Caco-2 (cell line): ENCODE data around the gene CXorf49. TPM values are rescaled to one million over a fixed set of nuclear protein-coding genes. Genes with fewer than 3 reads are reported as not detected.
A peak's percentile ranks its signal among the peaks of the same experiment; 100 is the strongest.
"Not testable (repeated sequence)": the region's sequence is repeated elsewhere in the genome, so short reads cannot be mapped to it uniquely, and the experiment has no call there.

ENCODE experiments used
- BruUV-seq: library from RNA; stranded (reverse); fragments of 400-500 nt; replicated peaks from 2 replicates; lab custom pipeline; 2021; lab: Mats Ljungman, UMichigan
- CTCF ChIA-PET: fragments of 300-600 bp; sonication (Branson Sonifier 250); formaldehyde crosslinking; loops from one replicate; lab custom pipeline; 2022; ENCODE audit warnings: antibody characterized with exemption; lab: Charles Lee
- POLR2A ChIA-PET: fragments of 300-600 bp; sonication (Branson Sonifier 250); formaldehyde crosslinking; loops from one replicate; lab custom pipeline; 2022; ENCODE audit warnings: antibody characterized with exemption; lab: Charles Lee
- DNase-seq, 2 experiments: peaks; one replicate each; pipeline versions ENCODE4 v3.0.0 to v3.0.0-alpha.2; 2020 to 2022
- H3K27me3 ChIP-seq: replicated peaks from 2 replicates; pipeline ENCODE4 v1.6.0; 2011; ENCODE audit warnings: low read length; ENCODE audit not compliant: control insufficient read depth, insufficient read depth
- H3K36me3 ChIP-seq: 2 replicates; pipeline ENCODE4 v1.5.1; 2011; ENCODE audit warnings: low read length; ENCODE audit not compliant: control insufficient read depth, insufficient read depth
- H3K4me1 ChIP-seq: fragments of 250-450 bp; sonication (Bioruptor Pico); 2 replicates; pipeline ENCODE4 v1.5.1; 2020; ENCODE audit warnings: mild to moderate bottlenecking
- H3K4me3 ChIP-seq: 2 replicates; pipeline ENCODE4 v1.5.1; 2011; ENCODE audit warnings: low read depth, mild to moderate bottlenecking, control low read depth, low read length
- H3K9me3 ChIP-seq: fragments of 250-450 bp; sonication (Bioruptor Pico); 2 replicates; pipeline ENCODE4 v1.5.1; 2020; ENCODE audit warnings: mild to moderate bottlenecking, moderate library complexity
- H3K27ac Mint-ChIP-seq: one replicate; pipeline ENCODE4 v1.8.0; 2022; ENCODE audit warnings: mixed read lengths; ENCODE audit not compliant: unreplicated experiment
- H3K27me3 Mint-ChIP-seq: one replicate; pipeline ENCODE4 v1.8.0; 2022; ENCODE audit warnings: mixed read lengths; ENCODE audit not compliant: insufficient read depth, unreplicated experiment
- H3K36me3 Mint-ChIP-seq: one replicate; pipeline ENCODE4 v1.8.0; 2022; ENCODE audit warnings: mild to moderate bottlenecking, mixed read lengths; ENCODE audit not compliant: insufficient read depth, unreplicated experiment
- H3K4me1 Mint-ChIP-seq: one replicate; pipeline ENCODE4 v1.8.0; 2022; ENCODE audit warnings: low read depth, mixed read lengths; ENCODE audit not compliant: unreplicated experiment
- H3K4me3 Mint-ChIP-seq: one replicate; pipeline ENCODE4 v1.8.0; 2022; ENCODE audit warnings: mild to moderate bottlenecking, moderate library complexity, mixed read lengths; ENCODE audit not compliant: unreplicated experiment
- H3K9me3 Mint-ChIP-seq: one replicate; pipeline ENCODE4 v1.8.0; 2022; ENCODE audit warnings: mixed read lengths; ENCODE audit not compliant: unreplicated experiment
- CTCF ChIP-seq, 2 experiments: fragments of 200-600 bp in 1 of 2; IDR thresholded peaks; 1 replicate in 1 of 2; 2 replicates in 1 of 2; pipeline versions ENCODE4 v1.5.1 to v1.8.0; 2011 to 2022; ENCODE audit warnings: antibody characterized with exemption in 1 of 2, control low read depth in 1 of 2, inconsistent platforms in 1 of 2, low read depth in 1 of 2, low read length in 1 of 2, mild to moderate bottlenecking in 1 of 2, moderate library complexity in 1 of 2; ENCODE audit not compliant: insufficient read depth in 1 of 2, severe bottlenecking in 1 of 2, unreplicated experiment in 1 of 2
- intact Hi-C: fragments of 100-400 bp; cut with micrococcal nuclease; formaldehyde crosslinking; loops from one replicate; pipeline ENCODE4 v1.10.0; 2022; ENCODE audit not compliant: unreplicated experiment
- total RNA-seq: library from RNA; stranded (reverse); gene quantifications from 2 replicates; pipeline ENCODE4 v1.2.3, GENCODE V29; 2022

The CXorf49 gene
- total RNA-seq, 1 experiment from 2014 or later: not detected

- H3K4me1 Mint-ChIP-seq, H3K36me3 Mint-ChIP-seq, BruUV-seq, POLR2A ChIA-PET, H3K27me3 ChIP-seq, H3K4me3 ChIP-seq, H3K9me3 Mint-ChIP-seq, H3K27me3 Mint-ChIP-seq, H3K4me3 Mint-ChIP-seq, H3K27ac Mint-ChIP-seq, intact Hi-C loops, H3K36me3 ChIP-seq, H3K4me1 ChIP-seq, H3K9me3 ChIP-seq: not testable (repeated sequence)
- CTCF ChIA-PET: interaction anchor here (0.6 kb wide), 1 partner anchor 190 kb away, joined by 3 read pairs; no protein-coding TSS in a partner anchor
- DNase-seq: peak in 1 of 2 experiments; percentile 25
- TF ChIP-seq CTCF (IDR thresholded peaks at IDR 0.05; ENCODE audit: insufficient read depth in 1 of 2, low read depth in 1 of 2, low read length in 1 of 2, severe bottlenecking in 1 of 2, unreplicated experiment in 1 of 2): peak in 1 of 2 experiments; percentile 31
Measured at GRCh38 chrX:71669947-71670346, 48.1 kb downstream of the CXorf49 start.

- Mint-ChIP-seq H3K4me1 (no peaks in the 10 kb centered on the region), H3K27ac (no peak overlapping the region), H3K9me3 (peaks cover 1% of the 10 kb centered on the region), H3K27me3 (no peaks in the 10 kb centered on the region), H3K4me3 (no peak overlapping the region), H3K36me3 (no peaks in the 10 kb centered on the region)
- no TSS peak for BruUV-seq
- Histone ChIP-seq H3K4me1 (no peaks in the 10 kb centered on the region), H3K4me3 (no peak overlapping the region), H3K36me3 (no peaks in the 10 kb centered on the region), H3K9me3 (no peaks in the 10 kb centered on the region), H3K27me3 (no peaks in the 10 kb centered on the region; the same call in 1 of the 2 replicates)
- ChIA-PET CTCF (no interaction called here), POLR2A (no interaction called here)
- no peak for TF ChIP-seq CTCF (IDR thresholded peaks at IDR 0.05; ENCODE audit: insufficient read depth in 1 of 2, low read depth in 1 of 2, low read length in 1 of 2, severe bottlenecking in 1 of 2, unreplicated experiment in 1 of 2)
- DNase-seq: no peak
- intact Hi-C loops: no loop called here
Measured at GRCh38 chrX:71669492-71669891, 48.6 kb downstream of the CXorf49 start.

- Mint-ChIP-seq H3K4me1 (no peaks in the 10 kb centered on the region), H3K27ac (no peak overlapping the region), H3K27me3 (no peaks in the 10 kb centered on the region), H3K36me3 (no peaks in the 10 kb centered on the region), H3K9me3 (no peaks in the 10 kb centered on the region), H3K4me3 (no peak overlapping the region)
- Histone ChIP-seq H3K36me3 (no peaks in the 10 kb centered on the region), H3K27me3 (no peaks in the 10 kb centered on the region; the same call in 1 of the 2 replicates), H3K4me3 (no peak overlapping the region), H3K9me3 (no peaks in the 10 kb centered on the region), H3K4me1 (no peaks in the 10 kb centered on the region)
- BruUV-seq: no TSS peak
- intact Hi-C loops: no loop called here
- no peak for TF ChIP-seq CTCF (IDR thresholded peaks at IDR 0.05; ENCODE audit: insufficient read depth in 1 of 2, low read depth in 1 of 2, low read length in 1 of 2, severe bottlenecking in 1 of 2, unreplicated experiment in 1 of 2)
- no peak for DNase-seq
- POLR2A ChIA-PET: no interaction called here
- CTCF ChIA-PET: no interaction called here
Measured at GRCh38 chrX:71668248-71668595, 49.9 kb downstream of the CXorf49 start.
